SK-N-SH treated with all-trans-retinoic acid at 6 μM for 48 hours (cell line): ENCODE results near the gene HSF2.

Experiments used
- ATAC-seq: fragments of 200-7000 bp; cut with Tn5 transposase; 3 replicates; pipeline ENCODE4 v1.9.1; 2020; ENCODE audit warnings: mild to moderate bottlenecking, moderate library complexity
- ARNTL ChIP-seq: fragments of 450-650 bp; formaldehyde crosslinking; IDR thresholded peaks from 2 replicates; pipeline ENCODE4 v1.5.0; 2020; ENCODE audit warnings: low read depth, mild to moderate bottlenecking, moderate library complexity, borderline replicate concordance
- BACH2 ChIP-seq: fragments of 250-450 bp; sonication (Bioruptor Pico); IDR thresholded peaks from 2 replicates; pipeline ENCODE4 v1.9.0; 2021; ENCODE audit warnings: mild to moderate bottlenecking, borderline replicate concordance
- ESRRG ChIP-seq: fragments of 250-450 bp; sonication (Bioruptor Pico); IDR thresholded peaks from 2 replicates; pipeline ENCODE4 v1.6.1; 2021; ENCODE audit warnings: mild to moderate bottlenecking
- GLIS3 ChIP-seq: fragments of 250-450 bp; sonication (Bioruptor Pico); IDR thresholded peaks from 2 replicates; pipeline ENCODE4 v1.5.0; 2020; ENCODE audit warnings: mild to moderate bottlenecking, moderate library complexity
- OSR1 ChIP-seq: fragments of 250-450 bp; sonication (Bioruptor Pico); IDR thresholded peaks from 2 replicates; pipeline ENCODE4 v1.8.0; 2022; ENCODE audit warnings: moderate library complexity, mild to moderate bottlenecking, inconsistent platforms
- PPARA ChIP-seq: fragments of 250-450 bp; sonication (Bioruptor Pico); IDR thresholded peaks from 2 replicates; pipeline ENCODE4 v1.5.0; 2020; ENCODE audit warnings: mild to moderate bottlenecking, borderline replicate concordance
- RARB ChIP-seq: fragments of 250-450 bp; sonication (Bioruptor Pico); IDR thresholded peaks from 2 replicates; pipeline ENCODE4 v1.8.0; 2021; ENCODE audit warnings: mild to moderate bottlenecking, moderate library complexity
- TCF4 ChIP-seq: fragments of 250-450 bp; sonication (Bioruptor Pico); IDR thresholded peaks from 2 replicates; pipeline ENCODE4 v1.8.0; 2021; ENCODE audit warnings: mild to moderate bottlenecking, moderate library complexity, borderline replicate concordance
- TOX ChIP-seq: fragments of 250-450 bp; sonication (Bioruptor Pico); IDR thresholded peaks from 2 replicates; pipeline ENCODE4 v1.8.0; 2021; ENCODE audit warnings: mild to moderate bottlenecking, moderate library complexity, borderline replicate concordance
- ZC3H10 ChIP-seq: fragments of 250-450 bp; sonication (Bioruptor Pico); IDR thresholded peaks from 2 replicates; pipeline ENCODE4 v1.5.1; 2021; ENCODE audit warnings: mild to moderate bottlenecking, moderate library complexity
- ZFP3 ChIP-seq: fragments of 250-450 bp; sonication (Bioruptor Pico); IDR thresholded peaks from 2 replicates; pipeline ENCODE4 v1.5.0; 2020; ENCODE audit warnings: mild to moderate bottlenecking, moderate library complexity
- ZFP30 ChIP-seq: fragments of 450-650 bp; formaldehyde crosslinking; IDR thresholded peaks from 2 replicates; pipeline ENCODE4 v1.5.0; 2022; ENCODE audit warnings: mild to moderate bottlenecking, moderate library complexity
- ZNF565 ChIP-seq: fragments of 450-650 bp; formaldehyde crosslinking; conservative IDR thresholded peaks from 2 replicates; pipeline ENCODE4 v1.5.0; 2020; ENCODE audit warnings: low read depth, mild to moderate bottlenecking, moderate library complexity
- ZNF70 ChIP-seq: fragments of 450-650 bp; formaldehyde crosslinking; IDR thresholded peaks from 2 replicates; pipeline ENCODE4 v1.5.0; 2020; ENCODE audit warnings: mild to moderate bottlenecking, moderate library complexity
- ZNF8 ChIP-seq: fragments of 450-650 bp; formaldehyde crosslinking; IDR thresholded peaks from 2 replicates; pipeline ENCODE4 v1.5.0; 2020; ENCODE audit warnings: mild to moderate bottlenecking, moderate library complexity
- TF ChIP-seq, protein P1 (sequence below): fragments of 250-450 bp; sonication (Bioruptor Pico); IDR thresholded peaks from 2 replicates; pipeline ENCODE4 v1.8.0; 2021; ENCODE audit warnings: low read depth, mild to moderate bottlenecking, moderate library complexity, borderline replicate concordance
- TF ChIP-seq, protein P2 (sequence below): fragments of 250-450 bp; sonication (Bioruptor Pico); IDR thresholded peaks from 2 replicates; pipeline ENCODE4 v1.5.0; 2020; ENCODE audit warnings: mild to moderate bottlenecking, moderate library complexity
- TF ChIP-seq, protein P3 (sequence below): fragments of 250-450 bp; sonication (Bioruptor Pico); IDR thresholded peaks from 2 replicates; pipeline ENCODE4 v1.5.1; 2020; ENCODE audit warnings: low read depth, mild to moderate bottlenecking, moderate library complexity
- TF ChIP-seq, protein P4 (sequence below): fragments of 250-450 bp; sonication (Bioruptor Pico); IDR thresholded peaks from 2 replicates; pipeline ENCODE4 v1.5.1; 2021; ENCODE audit warnings: mild to moderate bottlenecking, moderate library complexity
- TF ChIP-seq, protein P5 (sequence below): fragments of 250-450 bp; sonication (Bioruptor Pico); IDR thresholded peaks from 2 replicates; pipeline ENCODE4 v1.8.0; 2020; ENCODE audit warnings: mild to moderate bottlenecking, moderate library complexity, borderline replicate concordance

HSF2 gene

DNA sequence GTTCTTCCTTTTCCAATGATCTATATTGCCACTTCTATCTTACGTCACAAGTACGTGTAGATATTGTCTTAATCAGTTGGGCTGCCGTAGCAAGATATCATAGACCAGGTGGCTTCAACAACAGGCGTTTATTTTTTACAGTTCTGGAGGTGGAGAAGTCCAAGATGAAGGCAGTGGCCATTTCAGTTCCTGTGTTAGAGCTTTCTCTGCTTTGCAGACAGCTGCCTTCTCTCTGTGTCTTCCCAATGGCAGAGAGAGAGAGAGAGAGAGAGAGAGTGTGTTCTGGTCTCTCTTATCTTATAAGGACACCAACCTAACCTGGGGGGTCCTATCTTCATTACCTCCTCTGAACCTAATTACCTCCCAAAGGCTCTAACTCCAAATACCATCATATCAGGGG lies 8.3 kb downstream of the HSF2 start:
- TF ChIP-seq ZC3H10 (CRISPR knock-in tag) (no peak), GLIS3 (CRISPR knock-in tag) (no peak)
- TF ChIP-seq, protein P1, sequence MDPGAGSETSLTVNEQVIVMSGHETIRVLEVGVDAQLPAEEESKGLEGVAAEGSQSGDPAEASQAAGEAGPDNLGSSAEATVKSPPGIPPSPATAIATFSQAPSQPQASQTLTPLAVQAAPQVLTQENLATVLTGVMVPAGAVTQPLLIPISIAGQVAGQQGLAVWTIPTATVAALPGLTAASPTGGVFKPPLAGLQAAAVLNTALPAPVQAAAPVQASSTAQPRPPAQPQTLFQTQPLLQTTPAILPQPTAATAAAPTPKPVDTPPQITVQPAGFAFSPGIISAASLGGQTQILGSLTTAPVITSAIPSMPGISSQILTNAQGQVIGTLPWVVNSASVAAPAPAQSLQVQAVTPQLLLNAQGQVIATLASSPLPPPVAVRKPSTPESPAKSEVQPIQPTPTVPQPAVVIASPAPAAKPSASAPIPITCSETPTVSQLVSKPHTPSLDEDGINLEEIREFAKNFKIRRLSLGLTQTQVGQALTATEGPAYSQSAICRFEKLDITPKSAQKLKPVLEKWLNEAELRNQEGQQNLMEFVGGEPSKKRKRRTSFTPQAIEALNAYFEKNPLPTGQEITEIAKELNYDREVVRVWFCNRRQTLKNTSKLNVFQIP (CRISPR knock-in tag) = no peak
- no peak for ATAC-seq

DNA sequence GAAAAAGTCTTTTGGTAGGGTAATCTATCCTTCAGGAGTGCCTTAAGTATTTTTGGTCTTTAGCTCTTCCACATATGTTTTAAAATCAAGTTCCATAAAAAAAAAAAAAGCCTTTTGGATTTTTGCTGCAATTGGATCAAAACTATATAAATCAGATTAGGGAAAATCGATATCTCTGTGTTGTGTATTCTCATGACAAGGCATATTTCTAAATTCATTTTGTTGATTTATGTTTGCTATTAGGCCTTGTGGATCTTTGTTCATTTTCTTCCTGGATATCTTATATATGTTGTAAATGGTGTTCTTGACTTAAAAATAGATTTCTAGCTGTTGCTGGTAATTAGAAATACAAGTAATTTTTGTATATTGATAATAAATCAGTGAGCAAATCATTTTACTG lies 8.8 kb downstream of the HSF2 start:
- TF ChIP-seq ESRRG (CRISPR knock-in tag) (no peak), BACH2 (no peak), TOX (no peak), OSR1 (CRISPR knock-in tag) (no peak), ZNF70 (no peak), GLIS3 (CRISPR knock-in tag) (no peak), ZC3H10 (CRISPR knock-in tag) (no peak), ZFP30 (CRISPR knock-in tag) (no peak), ZNF8 (no peak), TCF4 (CRISPR knock-in tag) (no peak), ARNTL (CRISPR knock-in tag) (no peak), ZFP3 (no peak)
- TF ChIP-seq, protein P2, sequence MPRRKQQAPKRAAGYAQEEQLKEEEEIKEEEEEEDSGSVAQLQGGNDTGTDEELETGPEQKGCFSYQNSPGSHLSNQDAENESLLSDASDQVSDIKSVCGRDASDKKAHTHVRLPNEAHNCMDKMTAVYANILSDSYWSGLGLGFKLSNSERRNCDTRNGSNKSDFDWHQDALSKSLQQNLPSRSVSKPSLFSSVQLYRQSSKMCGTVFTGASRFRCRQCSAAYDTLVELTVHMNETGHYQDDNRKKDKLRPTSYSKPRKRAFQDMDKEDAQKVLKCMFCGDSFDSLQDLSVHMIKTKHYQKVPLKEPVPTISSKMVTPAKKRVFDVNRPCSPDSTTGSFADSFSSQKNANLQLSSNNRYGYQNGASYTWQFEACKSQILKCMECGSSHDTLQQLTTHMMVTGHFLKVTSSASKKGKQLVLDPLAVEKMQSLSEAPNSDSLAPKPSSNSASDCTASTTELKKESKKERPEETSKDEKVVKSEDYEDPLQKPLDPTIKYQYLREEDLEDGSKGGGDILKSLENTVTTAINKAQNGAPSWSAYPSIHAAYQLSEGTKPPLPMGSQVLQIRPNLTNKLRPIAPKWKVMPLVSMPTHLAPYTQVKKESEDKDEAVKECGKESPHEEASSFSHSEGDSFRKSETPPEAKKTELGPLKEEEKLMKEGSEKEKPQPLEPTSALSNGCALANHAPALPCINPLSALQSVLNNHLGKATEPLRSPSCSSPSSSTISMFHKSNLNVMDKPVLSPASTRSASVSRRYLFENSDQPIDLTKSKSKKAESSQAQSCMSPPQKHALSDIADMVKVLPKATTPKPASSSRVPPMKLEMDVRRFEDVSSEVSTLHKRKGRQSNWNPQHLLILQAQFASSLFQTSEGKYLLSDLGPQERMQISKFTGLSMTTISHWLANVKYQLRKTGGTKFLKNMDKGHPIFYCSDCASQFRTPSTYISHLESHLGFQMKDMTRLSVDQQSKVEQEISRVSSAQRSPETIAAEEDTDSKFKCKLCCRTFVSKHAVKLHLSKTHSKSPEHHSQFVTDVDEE = no peak
- TF ChIP-seq, protein P3, sequence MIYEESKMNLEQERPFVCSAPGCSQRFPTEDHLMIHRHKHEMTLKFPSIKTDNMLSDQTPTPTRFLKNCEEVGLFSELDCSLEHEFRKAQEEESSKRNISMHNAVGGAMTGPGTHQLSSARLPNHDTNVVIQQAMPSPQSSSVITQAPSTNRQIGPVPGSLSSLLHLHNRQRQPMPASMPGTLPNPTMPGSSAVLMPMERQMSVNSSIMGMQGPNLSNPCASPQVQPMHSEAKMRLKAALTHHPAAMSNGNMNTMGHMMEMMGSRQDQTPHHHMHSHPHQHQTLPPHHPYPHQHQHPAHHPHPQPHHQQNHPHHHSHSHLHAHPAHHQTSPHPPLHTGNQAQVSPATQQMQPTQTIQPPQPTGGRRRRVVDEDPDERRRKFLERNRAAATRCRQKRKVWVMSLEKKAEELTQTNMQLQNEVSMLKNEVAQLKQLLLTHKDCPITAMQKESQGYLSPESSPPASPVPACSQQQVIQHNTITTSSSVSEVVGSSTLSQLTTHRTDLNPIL (CRISPR knock-in tag) = no peak
- TF ChIP-seq, protein P4, sequence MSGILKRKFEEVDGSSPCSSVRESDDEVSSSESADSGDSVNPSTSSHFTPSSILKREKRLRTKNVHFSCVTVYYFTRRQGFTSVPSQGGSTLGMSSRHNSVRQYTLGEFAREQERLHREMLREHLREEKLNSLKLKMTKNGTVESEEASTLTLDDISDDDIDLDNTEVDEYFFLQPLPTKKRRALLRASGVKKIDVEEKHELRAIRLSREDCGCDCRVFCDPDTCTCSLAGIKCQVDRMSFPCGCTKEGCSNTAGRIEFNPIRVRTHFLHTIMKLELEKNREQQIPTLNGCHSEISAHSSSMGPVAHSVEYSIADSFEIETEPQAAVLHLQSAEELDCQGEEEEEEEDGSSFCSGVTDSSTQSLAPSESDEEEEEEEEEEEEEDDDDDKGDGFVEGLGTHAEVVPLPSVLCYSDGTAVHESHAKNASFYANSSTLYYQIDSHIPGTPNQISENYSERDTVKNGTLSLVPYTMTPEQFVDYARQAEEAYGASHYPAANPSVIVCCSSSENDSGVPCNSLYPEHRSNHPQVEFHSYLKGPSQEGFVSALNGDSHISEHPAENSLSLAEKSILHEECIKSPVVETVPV (CRISPR knock-in tag) = no peak
- TF ChIP-seq, protein P5, sequence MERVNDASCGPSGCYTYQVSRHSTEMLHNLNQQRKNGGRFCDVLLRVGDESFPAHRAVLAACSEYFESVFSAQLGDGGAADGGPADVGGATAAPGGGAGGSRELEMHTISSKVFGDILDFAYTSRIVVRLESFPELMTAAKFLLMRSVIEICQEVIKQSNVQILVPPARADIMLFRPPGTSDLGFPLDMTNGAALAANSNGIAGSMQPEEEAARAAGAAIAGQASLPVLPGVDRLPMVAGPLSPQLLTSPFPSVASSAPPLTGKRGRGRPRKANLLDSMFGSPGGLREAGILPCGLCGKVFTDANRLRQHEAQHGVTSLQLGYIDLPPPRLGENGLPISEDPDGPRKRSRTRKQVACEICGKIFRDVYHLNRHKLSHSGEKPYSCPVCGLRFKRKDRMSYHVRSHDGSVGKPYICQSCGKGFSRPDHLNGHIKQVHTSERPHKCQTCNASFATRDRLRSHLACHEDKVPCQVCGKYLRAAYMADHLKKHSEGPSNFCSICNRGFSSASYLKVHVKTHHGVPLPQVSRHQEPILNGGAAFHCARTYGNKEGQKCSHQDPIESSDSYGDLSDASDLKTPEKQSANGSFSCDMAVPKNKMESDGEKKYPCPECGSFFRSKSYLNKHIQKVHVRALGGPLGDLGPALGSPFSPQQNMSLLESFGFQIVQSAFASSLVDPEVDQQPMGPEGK = no peak
- ATAC-seq = no peak

DNA sequence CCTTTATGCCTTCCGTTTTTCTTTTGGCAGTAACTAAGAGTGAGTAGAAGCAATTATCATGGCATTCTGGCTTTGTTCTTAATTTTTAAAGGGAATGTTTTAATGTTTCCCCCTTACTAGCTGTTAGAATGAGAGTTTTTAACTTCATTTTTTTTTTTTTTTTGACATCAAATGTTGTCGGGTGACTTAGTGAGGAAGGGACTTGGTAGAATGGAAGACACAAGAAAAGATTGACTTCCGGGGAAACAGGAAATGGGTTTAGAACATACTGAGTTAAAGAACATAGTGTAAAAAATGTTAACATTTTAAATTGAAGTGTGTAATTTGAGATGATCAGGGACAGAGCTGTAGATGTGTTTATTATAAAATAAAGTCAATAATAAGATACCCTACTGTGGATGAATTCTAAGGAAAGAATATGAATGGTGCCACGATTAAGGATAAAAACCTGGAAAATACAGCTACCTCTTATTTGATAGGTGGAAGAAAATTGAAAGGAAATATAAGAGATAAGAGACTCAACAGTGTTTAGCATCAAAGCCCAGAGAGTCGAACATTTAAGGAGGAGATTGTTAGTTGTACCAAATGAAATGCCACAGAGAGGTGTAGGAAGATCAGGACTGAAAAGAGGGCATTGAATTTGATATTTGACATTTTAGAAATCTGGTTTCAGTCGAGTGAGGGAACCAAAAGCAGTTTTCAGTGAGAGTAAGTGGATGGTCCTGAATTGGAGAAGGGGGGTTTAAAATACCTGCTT lies 9.4 kb downstream of the HSF2 start:
- no peak for ATAC-seq
- TF ChIP-seq, protein P5 = no peak
- no peak for TF ChIP-seq ZNF8
- TF ChIP-seq ZC3H10 (CRISPR knock-in tag) = no peak
- no peak for TF ChIP-seq ZNF70
- TF ChIP-seq ZNF565 (CRISPR knock-in tag) = no peak
- TF ChIP-seq RARB (CRISPR knock-in tag) = no peak
- TF ChIP-seq, protein P1 (CRISPR knock-in tag) = no peak
- no peak for TF ChIP-seq PPARA (CRISPR knock-in tag)
- no peak for TF ChIP-seq ARNTL (CRISPR knock-in tag)
- TF ChIP-seq, protein P3 (CRISPR knock-in tag) = no peak
- TF ChIP-seq BACH2 = no peak
- no peak for TF ChIP-seq TOX
- TF ChIP-seq OSR1 (CRISPR knock-in tag) = no peak
